ENCODE data around the gene SLC25A6.
"Not testable (repeated sequence)": the region's sequence is repeated elsewhere in the genome, so short reads cannot be mapped to it uniquely, and the experiment has no call there.

Gene SLC25A6

GRCh38 chrX:1412551-1413161 lies 20.7 kb upstream of the SLC25A6 start:
- DNase-seq, result no peak

DNA sequence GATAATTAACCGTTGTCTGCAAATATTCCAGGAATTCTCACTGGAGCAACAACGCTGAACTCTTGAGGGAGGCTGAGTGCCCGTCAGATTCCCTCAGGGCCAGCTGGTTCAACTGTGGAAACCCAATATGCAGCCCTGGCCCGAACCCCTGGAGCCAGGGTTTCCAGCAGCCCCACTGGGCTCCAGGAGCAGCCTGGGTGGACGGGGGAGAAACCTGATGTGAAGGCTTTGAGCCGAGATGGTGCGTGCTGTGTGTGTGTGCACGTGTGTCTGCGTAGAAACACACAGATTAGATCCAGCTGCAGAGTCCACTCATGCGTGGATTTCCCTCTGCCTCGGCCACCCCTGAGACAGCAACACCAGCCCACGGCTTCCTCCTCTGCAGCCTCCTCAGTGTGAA lies 19.4 kb upstream of the SLC25A6 start:
- no peak for DNase-seq

DNA sequence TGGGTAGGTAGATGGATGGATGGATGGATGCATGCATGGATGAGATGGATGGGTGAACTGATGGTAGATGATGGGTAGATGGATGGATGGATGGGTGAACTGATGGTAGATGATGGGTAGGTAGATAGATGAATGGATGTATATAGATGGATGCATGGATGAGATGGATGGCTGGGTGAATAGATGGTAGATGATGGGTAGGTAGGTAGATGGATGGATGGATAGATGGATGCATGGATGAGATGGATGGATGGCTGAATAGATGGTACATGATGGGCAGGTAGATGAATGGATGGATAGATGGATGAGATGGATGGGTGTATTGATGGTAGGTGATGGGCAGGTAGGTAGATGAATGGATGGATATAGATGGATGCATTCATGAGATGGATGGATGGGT lies 15.1 kb upstream of the SLC25A6 start:
- DNase-seq, result no peak

DNA sequence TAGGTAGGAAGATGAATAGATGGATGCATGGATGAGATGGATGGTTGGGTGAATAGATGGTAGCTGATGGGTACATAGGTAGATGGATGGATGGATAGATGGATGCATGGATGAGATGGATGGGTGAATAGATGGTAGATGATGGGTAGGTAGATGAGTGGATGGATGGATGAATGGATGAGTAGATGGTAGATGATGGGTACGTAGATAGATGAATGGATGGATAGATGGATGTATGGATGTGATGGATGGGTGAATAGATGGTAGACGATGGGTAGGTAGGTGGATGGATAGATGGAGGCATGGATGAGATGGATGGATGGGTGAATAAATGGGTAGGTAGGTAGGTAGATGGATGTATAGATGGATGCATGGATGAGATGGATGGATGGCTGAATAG lies 13.9 kb upstream of the SLC25A6 start:
- DNase-seq, result not testable (repeated sequence)

DNA sequence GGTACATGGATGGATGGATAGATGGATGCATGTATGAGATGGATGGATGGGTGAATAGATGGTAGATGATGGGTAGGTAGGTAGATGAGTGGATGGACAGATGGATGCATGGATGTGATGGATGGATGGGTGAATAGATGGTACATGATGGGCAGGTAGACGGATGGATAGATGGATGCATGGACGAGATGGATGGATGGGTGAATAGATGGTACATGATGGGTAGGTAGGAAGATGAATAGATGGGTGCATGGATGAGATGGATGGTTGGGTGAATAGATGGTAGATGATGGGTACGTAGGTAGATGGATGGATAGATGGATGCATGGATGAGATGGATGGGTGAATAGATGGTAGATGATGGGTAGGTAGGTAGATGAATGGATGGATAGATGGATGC lies 12.0 kb upstream of the SLC25A6 start:
- not testable (repeated sequence) for DNase-seq

DNA sequence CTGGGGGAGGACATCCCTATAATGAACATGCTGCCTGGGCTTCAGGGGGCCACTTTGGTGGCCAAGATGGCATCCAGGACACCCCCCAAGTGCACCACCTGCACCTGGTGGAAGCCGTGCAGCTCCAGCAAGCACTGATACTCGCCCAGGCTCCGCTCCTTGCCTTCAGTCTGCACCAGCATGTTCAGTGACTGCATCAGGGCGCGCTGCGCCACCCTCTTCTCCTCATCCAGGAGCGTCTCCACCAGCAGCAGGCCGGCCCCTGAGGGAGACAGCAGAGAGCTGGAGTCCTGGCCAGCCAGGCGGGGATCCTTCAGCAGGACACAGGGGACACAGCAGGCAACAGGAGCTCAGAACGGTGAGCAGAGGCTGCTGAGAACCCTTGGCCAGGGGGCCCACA lies 11.3 kb upstream of the SLC25A6 start:
- DNase-seq, result no peak

- no peak for DNase-seq
These were observed 9.9 kb upstream of the SLC25A6 start for GRCh38 chrX:1401611-1402430.

- DNase-seq, result no peak
These were observed 9.0 kb upstream of the SLC25A6 start for GRCh38 chrX:1400742-1401471.

GRCh38 chrX:1400049-1400448 lies 8.1 kb upstream of the SLC25A6 start:
- DNase-seq, result no peak

GRCh38 chrX:1398431-1399340 lies 6.8 kb upstream of the SLC25A6 start:
- no peak for DNase-seq

- no peak for DNase-seq
These were observed 5.7 kb upstream of the SLC25A6 start for GRCh38 chrX:1397441-1398270.

GRCh38 chrX:1397001-1397400 lies 5.1 kb upstream of the SLC25A6 start:
- DNase-seq, result no peak

- no peak for DNase-seq
These were observed 3.8 kb upstream of the SLC25A6 start for GRCh38 chrX:1395646-1396216.

DNA sequence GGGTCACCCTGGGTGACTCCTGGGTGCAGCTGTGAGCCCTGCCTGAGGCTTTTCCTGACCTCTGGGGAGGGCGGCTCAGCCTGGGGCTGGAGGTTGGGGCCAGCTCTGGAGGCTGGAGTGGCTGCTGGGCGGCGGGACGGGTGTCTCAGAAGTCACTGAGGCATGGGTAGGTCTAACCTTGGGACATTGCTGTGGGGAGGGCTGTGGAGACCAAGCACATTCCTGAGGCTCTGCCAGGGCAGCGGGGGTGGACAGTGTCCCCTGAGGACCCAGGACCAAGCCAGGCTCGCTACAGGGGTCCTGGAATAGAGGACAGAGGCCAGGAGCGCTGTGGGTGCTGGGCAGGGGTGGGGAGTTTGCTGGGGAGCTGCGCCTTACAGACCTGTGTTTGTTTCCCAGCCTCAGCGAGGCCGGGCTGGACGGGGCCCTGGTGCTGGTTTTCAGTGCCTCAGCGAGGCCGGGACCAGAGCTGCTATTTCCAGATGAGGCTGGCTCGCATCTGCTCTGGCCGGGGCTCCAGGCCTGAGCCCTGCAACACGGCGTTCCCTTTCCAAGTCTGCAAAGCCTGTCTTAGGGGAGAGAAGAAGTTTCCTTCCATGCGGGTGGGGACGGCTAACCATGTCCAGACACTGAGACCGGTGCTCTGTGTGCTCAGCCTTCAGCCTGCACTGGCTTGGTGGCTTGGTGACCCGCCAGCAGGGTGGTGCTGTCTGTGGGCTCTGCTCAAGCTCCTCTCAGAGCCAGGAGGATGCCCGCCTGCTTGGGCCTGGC lies 3.0 kb upstream of the SLC25A6 start:
- DNase-seq, result no peak

GRCh38 chrX:1393871-1394615 lies 2.1 kb upstream of the SLC25A6 start:
- DNase-seq, result no peak

DNA sequence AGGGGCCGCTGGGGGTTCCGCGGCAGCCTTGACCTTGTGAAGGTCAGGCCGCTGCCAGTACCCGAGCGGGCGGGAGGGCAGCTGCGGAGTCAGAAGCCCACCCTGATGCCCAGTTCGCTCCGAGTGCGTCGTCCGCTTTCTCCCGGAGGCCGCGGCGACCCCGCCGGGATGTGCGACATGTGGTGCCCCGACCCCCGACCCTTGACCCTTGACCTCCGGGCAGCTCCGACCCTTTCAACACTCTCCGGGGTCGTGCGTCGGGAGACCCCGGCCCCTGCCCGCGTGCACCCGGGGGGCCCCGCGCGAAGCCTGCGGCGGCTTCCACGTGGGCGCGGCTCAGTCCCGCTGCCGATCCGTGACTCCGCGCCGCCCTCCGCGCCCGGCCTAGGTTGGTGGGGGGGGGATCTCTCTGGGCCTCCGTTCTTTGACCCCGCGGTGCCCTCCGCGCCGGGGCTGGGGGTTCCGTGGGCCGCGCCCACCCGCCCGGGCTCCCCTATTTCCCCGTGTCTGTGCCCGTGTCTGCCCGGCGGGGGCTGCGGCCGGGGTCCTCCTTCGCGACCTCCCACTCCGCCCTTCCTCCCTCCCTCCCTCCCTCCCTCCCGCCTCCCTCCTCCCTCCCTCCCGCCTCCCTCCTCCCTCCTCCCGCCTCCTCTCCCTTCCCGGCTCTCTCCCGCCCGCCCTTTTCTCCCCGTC lies 609 bp upstream of the SLC25A6 start:
- no peak for DNase-seq

DNA sequence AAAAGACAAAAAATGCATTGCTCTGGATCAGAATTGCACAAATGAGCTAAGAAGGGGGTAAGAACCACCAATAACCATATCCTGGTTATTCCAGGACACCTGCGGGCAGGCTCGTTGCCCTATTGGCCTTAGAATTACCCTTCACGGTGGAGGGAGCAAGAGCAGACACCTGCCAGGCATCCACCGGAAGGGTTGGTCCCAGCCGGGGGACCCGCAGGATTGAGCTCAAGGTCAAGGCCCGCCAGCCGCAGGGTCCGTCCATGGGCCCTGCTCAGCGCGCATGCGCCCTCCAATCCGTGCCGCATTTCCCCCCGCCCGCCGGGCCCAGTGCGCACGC lies 575 bp downstream of the SLC25A6 start:
- no peak for DNase-seq

DNA sequence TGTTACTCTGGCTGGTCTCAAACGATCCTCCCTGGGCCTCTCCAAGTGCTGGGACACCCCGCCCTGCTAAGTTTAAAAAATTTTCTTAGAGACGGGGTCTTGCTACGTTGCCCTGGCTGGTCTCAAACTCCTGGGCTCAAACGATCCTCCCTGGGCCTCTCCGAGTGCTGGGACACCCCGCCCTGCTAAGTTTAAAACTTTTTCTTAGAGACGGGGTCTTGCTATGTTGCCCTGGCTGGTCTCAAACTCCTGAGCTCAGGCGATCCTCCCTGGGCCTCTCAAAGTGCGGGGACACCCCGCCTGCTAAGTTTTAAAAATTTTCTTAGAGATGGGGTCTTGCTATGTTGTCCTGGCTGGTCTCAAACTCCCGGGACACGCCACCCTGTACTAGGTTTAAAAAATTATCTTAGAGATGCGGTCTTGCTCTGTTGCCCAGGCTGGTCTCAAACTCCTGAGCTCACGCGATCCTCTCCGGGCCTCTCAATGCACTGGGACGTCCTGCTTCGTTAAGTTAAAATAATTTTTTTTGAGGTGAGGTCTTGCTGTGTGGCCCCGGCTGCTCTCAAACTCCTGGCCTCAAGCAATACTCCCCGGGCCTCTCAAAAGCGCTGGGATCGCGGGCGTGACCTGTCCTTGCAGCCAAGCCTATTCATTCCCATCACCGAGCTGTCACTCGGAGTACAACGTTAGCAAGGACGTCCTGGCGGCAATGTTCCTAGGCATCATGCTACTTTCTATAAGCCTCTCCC lies 1.1 kb downstream of the SLC25A6 start:
- DNase-seq, result no peak

DNA sequence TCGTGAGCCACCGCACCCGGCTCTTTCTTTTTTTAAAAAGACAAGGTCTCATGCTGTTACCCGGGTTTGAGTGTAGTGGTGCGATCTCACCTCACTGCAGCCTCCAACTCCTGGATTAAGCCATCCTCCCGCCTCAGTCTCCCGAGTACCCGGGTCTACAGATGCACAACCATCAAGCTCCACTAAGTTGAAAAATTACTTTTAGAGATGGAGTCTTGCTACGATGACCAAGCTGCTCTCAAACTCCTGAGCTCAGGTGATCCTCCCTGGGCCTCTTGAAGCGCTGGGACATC lies 2.0 kb downstream of the SLC25A6 start:
- no peak for DNase-seq

Measured in effector CD8-positive, alpha-beta T cell (primary cell).